Caco-2 (cell line): ENCODE data around the gene TET1. TPM values are rescaled to one million over a fixed set of nuclear protein-coding genes. Genes with fewer than 3 reads are reported as not detected.

Source experiments
- BruUV-seq: library from RNA; stranded (reverse); fragments of 400-500 nt; replicated peaks from 2 replicates; lab custom pipeline; 2021; lab: Mats Ljungman, UMichigan
- CTCF ChIA-PET: fragments of 300-600 bp; sonication (Branson Sonifier 250); formaldehyde crosslinking; loops from one replicate; lab custom pipeline; 2022; ENCODE audit warnings: antibody characterized with exemption; lab: Charles Lee
- POLR2A ChIA-PET: fragments of 300-600 bp; sonication (Branson Sonifier 250); formaldehyde crosslinking; loops from one replicate; lab custom pipeline; 2022; ENCODE audit warnings: antibody characterized with exemption; lab: Charles Lee
- DNase-seq, 2 experiments: peaks; one replicate each; pipeline versions ENCODE4 v3.0.0 to v3.0.0-alpha.2; 2020 to 2022
- H3K27me3 ChIP-seq: replicated peaks from 2 replicates; pipeline ENCODE4 v1.6.0; 2011; ENCODE audit warnings: low read length; ENCODE audit not compliant: control insufficient read depth, insufficient read depth
- H3K36me3 ChIP-seq: 2 replicates; pipeline ENCODE4 v1.5.1; 2011; ENCODE audit warnings: low read length; ENCODE audit not compliant: control insufficient read depth, insufficient read depth
- H3K4me1 ChIP-seq: fragments of 250-450 bp; sonication (Bioruptor Pico); 2 replicates; pipeline ENCODE4 v1.5.1; 2020; ENCODE audit warnings: mild to moderate bottlenecking
- H3K4me3 ChIP-seq: 2 replicates; pipeline ENCODE4 v1.5.1; 2011; ENCODE audit warnings: low read depth, mild to moderate bottlenecking, control low read depth, low read length
- H3K9me3 ChIP-seq: fragments of 250-450 bp; sonication (Bioruptor Pico); 2 replicates; pipeline ENCODE4 v1.5.1; 2020; ENCODE audit warnings: mild to moderate bottlenecking, moderate library complexity
- H3K27ac Mint-ChIP-seq: one replicate; pipeline ENCODE4 v1.8.0; 2022; ENCODE audit warnings: mixed read lengths; ENCODE audit not compliant: unreplicated experiment
- H3K27me3 Mint-ChIP-seq: one replicate; pipeline ENCODE4 v1.8.0; 2022; ENCODE audit warnings: mixed read lengths; ENCODE audit not compliant: insufficient read depth, unreplicated experiment
- H3K36me3 Mint-ChIP-seq: one replicate; pipeline ENCODE4 v1.8.0; 2022; ENCODE audit warnings: mild to moderate bottlenecking, mixed read lengths; ENCODE audit not compliant: insufficient read depth, unreplicated experiment
- H3K4me1 Mint-ChIP-seq: one replicate; pipeline ENCODE4 v1.8.0; 2022; ENCODE audit warnings: low read depth, mixed read lengths; ENCODE audit not compliant: unreplicated experiment
- H3K4me3 Mint-ChIP-seq: one replicate; pipeline ENCODE4 v1.8.0; 2022; ENCODE audit warnings: mild to moderate bottlenecking, moderate library complexity, mixed read lengths; ENCODE audit not compliant: unreplicated experiment
- H3K9me3 Mint-ChIP-seq: one replicate; pipeline ENCODE4 v1.8.0; 2022; ENCODE audit warnings: mixed read lengths; ENCODE audit not compliant: unreplicated experiment
- CTCF ChIP-seq, 2 experiments: fragments of 200-600 bp in 1 of 2; IDR thresholded peaks; 1 replicate in 1 of 2; 2 replicates in 1 of 2; pipeline versions ENCODE4 v1.5.1 to v1.8.0; 2011 to 2022; ENCODE audit warnings: antibody characterized with exemption in 1 of 2, control low read depth in 1 of 2, inconsistent platforms in 1 of 2, low read depth in 1 of 2, low read length in 1 of 2, mild to moderate bottlenecking in 1 of 2, moderate library complexity in 1 of 2; ENCODE audit not compliant: insufficient read depth in 1 of 2, severe bottlenecking in 1 of 2, unreplicated experiment in 1 of 2
- intact Hi-C: fragments of 100-400 bp; cut with micrococcal nuclease; formaldehyde crosslinking; loops from one replicate; pipeline ENCODE4 v1.10.0; 2022; ENCODE audit not compliant: unreplicated experiment
- total RNA-seq: library from RNA; stranded (reverse); gene quantifications from 2 replicates; pipeline ENCODE4 v1.2.3, GENCODE V29; 2022

The TET1 gene
- total RNA-seq, 1 experiment from 2014 or later, result 18.6 TPM

GRCh38 chr10:68684413-68684812 lies 124.3 kb downstream of the TET1 start:
- H3K4me1 ChIP-seq, result no peaks in the 10 kb centered on the region
- TF ChIP-seq CTCF (IDR thresholded peaks at IDR 0.05; ENCODE audit: insufficient read depth in 1 of 2, low read depth in 1 of 2, low read length in 1 of 2, severe bottlenecking in 1 of 2, unreplicated experiment in 1 of 2), result no peak
- peaks cover 60% of the 10 kb centered on the region for H3K36me3 Mint-ChIP-seq
- no peaks in the 10 kb centered on the region for H3K27me3 ChIP-seq
- no peak for DNase-seq
- H3K27ac Mint-ChIP-seq, result no peak overlapping the region
- no peak overlapping the region for H3K4me3 ChIP-seq
- H3K36me3 ChIP-seq, result peaks cover 5% of the 10 kb centered on the region; the same call in 1 of the 2 replicates
- H3K4me1 Mint-ChIP-seq, result peaks cover 7% of the 10 kb centered on the region
- no TSS peak for BruUV-seq
- no peak overlapping the region for H3K4me3 Mint-ChIP-seq
- intact Hi-C loops, result no loop called here
- no peaks in the 10 kb centered on the region for H3K9me3 ChIP-seq
- H3K9me3 Mint-ChIP-seq, result no peaks in the 10 kb centered on the region
- ChIA-PET POLR2A (no interaction called here), CTCF (no interaction called here)
- no peaks in the 10 kb centered on the region for H3K27me3 Mint-ChIP-seq

GRCh38 chr10:68696018-68696417 lies 135.9 kb downstream of the TET1 start:
- Mint-ChIP-seq H3K27ac (no peak overlapping the region), H3K4me3 (no peak overlapping the region), H3K36me3 (peaks cover 6% of the 10 kb centered on the region), H3K9me3 (no peaks in the 10 kb centered on the region), H3K27me3 (no peaks in the 10 kb centered on the region), H3K4me1 (no peaks in the 10 kb centered on the region)
- Histone ChIP-seq H3K27me3 (no peaks in the 10 kb centered on the region), H3K4me1 (no peaks in the 10 kb centered on the region), H3K36me3 (peaks cover under 1% of the 10 kb centered on the region), H3K9me3 (no peaks in the 10 kb centered on the region), H3K4me3 (no peak overlapping the region)
- CTCF ChIA-PET, result interaction anchor here (0.6 kb wide), 1 partner anchor 237 kb away, joined by 5 read pairs; no protein-coding TSS in a partner anchor
- intact Hi-C loops, result no loop called here
- no peak for DNase-seq
- no peak for TF ChIP-seq CTCF (IDR thresholded peaks at IDR 0.05; ENCODE audit: insufficient read depth in 1 of 2, low read depth in 1 of 2, low read length in 1 of 2, severe bottlenecking in 1 of 2, unreplicated experiment in 1 of 2)
- POLR2A ChIA-PET, result no interaction called here
- no TSS peak for BruUV-seq

- ChIA-PET POLR2A (interaction anchor here (0.7 kb wide), 1 partner anchor 47 kb away, joined by 3 read pairs; no protein-coding TSS in a partner anchor), CTCF (interaction anchor here (0.6 kb wide), 2 partner anchors 23 to 148 kb away, joined by 3 to 5 read pairs; no protein-coding TSS in a partner anchor)
- no peak overlapping the region for H3K27ac Mint-ChIP-seq
- no peaks in the 10 kb centered on the region for H3K4me1 ChIP-seq
- H3K27me3 Mint-ChIP-seq, result no peaks in the 10 kb centered on the region
- H3K4me3 ChIP-seq, result no peak overlapping the region
- intact Hi-C loops, result no loop called here
- no peaks in the 10 kb centered on the region for H3K36me3 ChIP-seq
- no peak for DNase-seq
- no peaks in the 10 kb centered on the region for H3K9me3 Mint-ChIP-seq
- H3K4me1 Mint-ChIP-seq, result no peaks in the 10 kb centered on the region
- no TSS peak for BruUV-seq
- no peak overlapping the region for H3K4me3 Mint-ChIP-seq
- no peaks in the 10 kb centered on the region for H3K9me3 ChIP-seq
- no peaks in the 10 kb centered on the region for H3K27me3 ChIP-seq
- TF ChIP-seq CTCF (IDR thresholded peaks at IDR 0.05; ENCODE audit: insufficient read depth in 1 of 2, low read depth in 1 of 2, low read length in 1 of 2, severe bottlenecking in 1 of 2, unreplicated experiment in 1 of 2), result no peak
- H3K36me3 Mint-ChIP-seq, result no peaks in the 10 kb centered on the region
Measured at GRCh38 chr10:68697106-68697505, 137.0 kb downstream of the TET1 start.
